ENCODE data around the gene CDC16. TPM values are rescaled to one million over a fixed set of nuclear protein-coding genes. Genes with fewer than 3 reads are reported as not detected.
A peak's percentile ranks its signal among the peaks of the same experiment; 100 is the strongest.
"Not testable (repeated sequence)": the region's sequence is repeated elsewhere in the genome, so short reads cannot be mapped to it uniquely, and the experiment has no call there.

Gene CDC16
- 46.6 and 55.7 TPM in 2 replicates for total RNA-seq (2012; rRNA removed)

DNA sequence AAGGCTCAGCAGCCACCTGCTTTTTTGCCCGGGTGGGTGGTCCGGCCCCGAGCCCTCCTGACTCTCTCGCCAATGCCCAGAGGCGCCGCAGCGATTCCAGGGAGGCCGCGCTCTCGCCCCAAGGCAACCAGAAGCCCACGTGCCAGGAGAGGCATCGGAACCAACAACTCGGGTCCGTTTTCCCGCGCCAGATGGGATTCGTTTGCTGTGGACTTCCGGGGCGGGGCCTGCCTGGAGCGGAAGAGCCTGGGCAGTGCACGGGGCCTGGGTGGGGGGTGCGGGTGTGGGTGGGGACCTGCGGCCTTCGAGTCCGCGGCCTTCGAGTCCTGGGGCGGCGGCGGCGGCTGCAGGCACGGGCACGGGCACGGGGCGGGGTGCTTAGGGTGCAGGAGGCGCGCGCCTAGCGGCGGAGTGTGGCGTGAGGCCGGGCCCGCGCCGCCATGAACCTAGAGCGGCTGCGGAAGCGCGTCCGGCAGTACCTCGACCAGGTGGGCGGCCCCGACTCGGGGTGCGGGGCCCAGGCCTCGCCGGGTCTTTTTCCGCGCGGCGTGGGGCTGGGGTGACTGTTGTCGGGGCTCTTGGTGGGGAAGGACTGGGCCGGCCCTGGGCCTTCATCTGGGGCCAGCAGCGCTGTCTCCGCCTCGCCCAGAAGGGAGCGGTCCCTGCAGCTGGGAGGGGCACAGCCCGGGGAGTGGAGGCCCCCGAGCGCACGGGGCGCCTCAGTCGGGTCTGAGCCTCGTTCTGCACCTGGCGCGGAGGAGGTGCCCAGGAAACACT is at the start of gene CDC16:
TSS of gene CDC16 (plus strand) at position 253 of the 777 bp plus-strand sequence. CDS start at position 441, 188 bp downstream.
- Histone ChIP-seq H3K4me3 (ENCODE audit: low read length) (peak within 1 kb of the TSS; percentile 87), H3K27me3 (ENCODE audit: control insufficient read depth, insufficient read depth, low read length) (peaks cover 7% of the 10 kb centered on the region), H3K4me2 (ENCODE audit: low read length) (peak within 1 kb of the TSS; percentile 96), H3K9ac (ENCODE audit: low read depth, low read length) (peak within 1 kb of the TSS; percentile 93), H3K36me3 (ENCODE audit: insufficient read depth, low read length) (peaks cover 27% of the 10 kb centered on the region), H3K9me3 (replicated peaks; ENCODE audit: low read length) (no peaks in the 10 kb centered on the region), H3K4me1 (ENCODE audit: control insufficient read depth, insufficient read depth, low read length) (peaks cover 5% of the 10 kb centered on the region)

DNA sequence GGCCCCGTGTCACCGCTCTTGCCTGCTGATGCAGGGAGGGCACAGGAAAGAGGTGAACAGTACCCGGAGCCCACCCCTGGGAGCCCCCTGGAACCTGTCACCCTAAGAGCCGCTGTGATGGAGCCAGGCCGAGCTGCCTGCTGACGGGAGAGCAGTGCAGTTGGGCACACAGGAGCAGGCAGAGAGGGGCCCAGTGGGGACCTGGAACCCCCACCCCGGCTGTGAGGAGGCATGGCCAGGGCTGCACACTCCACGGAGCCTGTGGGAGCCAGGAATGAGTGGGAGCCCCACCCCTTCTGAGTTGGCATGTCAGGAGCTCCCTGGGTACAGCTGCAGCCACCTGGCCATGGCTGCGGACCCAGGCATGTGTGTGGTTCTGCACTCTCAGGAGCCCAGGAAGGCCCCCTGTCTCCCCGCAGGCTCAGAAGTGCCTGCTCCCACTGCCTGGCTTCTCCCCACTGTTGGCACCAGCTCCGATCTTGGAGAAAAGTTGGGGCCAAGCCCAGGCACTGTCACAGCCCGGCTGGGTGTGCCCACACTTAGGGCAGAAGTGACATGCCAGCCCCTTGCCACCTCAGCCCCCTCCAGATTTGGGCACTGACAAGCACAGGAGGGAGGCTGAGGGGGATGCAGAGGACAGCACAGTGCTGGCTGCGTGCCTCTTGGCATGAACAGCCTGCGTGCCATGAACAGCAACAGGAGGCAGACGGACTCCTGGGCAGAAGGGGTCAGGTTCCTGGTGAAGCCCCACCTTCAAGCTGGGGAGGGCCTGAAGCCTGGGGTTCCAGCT is 49.3 kb upstream of the CDC16 start:
- Histone ChIP-seq H3K9ac (ENCODE audit: low read depth, low read length) (no peak overlapping the region), H3K9me3 (replicated peaks; ENCODE audit: low read length) (peaks cover 7% of the 10 kb centered on the region), H3K4me1 (ENCODE audit: control insufficient read depth, insufficient read depth, low read length) (no peaks in the 10 kb centered on the region), H3K27me3 (ENCODE audit: control insufficient read depth, insufficient read depth, low read length) (peaks cover 46% of the 10 kb centered on the region), H3K36me3 (ENCODE audit: insufficient read depth, low read length) (no peaks in the 10 kb centered on the region), H3K4me2 (ENCODE audit: low read length) (no peak overlapping the region), H3K4me3 (ENCODE audit: low read length) (no peak overlapping the region)

GRCh38 chr13:114194853-114195252 is 39.8 kb upstream of the CDC16 start:
- Histone ChIP-seq H3K4me2 (ENCODE audit: low read length) (no peak overlapping the region), H3K9ac (ENCODE audit: low read depth, low read length) (no peak overlapping the region), H3K27me3 (ENCODE audit: control insufficient read depth, insufficient read depth, low read length) (peaks cover 53% of the 10 kb centered on the region)

GRCh38 chr13:114196629-114197028 is 38.1 kb upstream of the CDC16 start:
- H3K4me2 ChIP-seq (ENCODE audit: low read length) = no peak overlapping the region
- no peak overlapping the region for H3K9ac ChIP-seq (ENCODE audit: low read depth, low read length)
- H3K36me3 ChIP-seq (ENCODE audit: insufficient read depth, low read length) = no peaks in the 10 kb centered on the region
- H3K27me3 ChIP-seq (ENCODE audit: control insufficient read depth, insufficient read depth, low read length) = peaks cover 64% of the 10 kb centered on the region
- H3K4me3 ChIP-seq (ENCODE audit: low read length) = no peak overlapping the region
- H3K9me3 ChIP-seq (replicated peaks; ENCODE audit: low read length) = no peaks in the 10 kb centered on the region
- H3K4me1 ChIP-seq (ENCODE audit: control insufficient read depth, insufficient read depth, low read length) = peaks cover 9% of the 10 kb centered on the region

More at GRCh38 chr13:114194853-114195252, 39.8 kb upstream of the CDC16 start:
- no peak overlapping the region for H3K4me3 ChIP-seq (ENCODE audit: low read length)
- no peaks in the 10 kb centered on the region for H3K9me3 ChIP-seq (replicated peaks; ENCODE audit: low read length)
- no peaks in the 10 kb centered on the region for H3K36me3 ChIP-seq (ENCODE audit: insufficient read depth, low read length)
- no peaks in the 10 kb centered on the region for H3K4me1 ChIP-seq (ENCODE audit: control insufficient read depth, insufficient read depth, low read length)

DNA sequence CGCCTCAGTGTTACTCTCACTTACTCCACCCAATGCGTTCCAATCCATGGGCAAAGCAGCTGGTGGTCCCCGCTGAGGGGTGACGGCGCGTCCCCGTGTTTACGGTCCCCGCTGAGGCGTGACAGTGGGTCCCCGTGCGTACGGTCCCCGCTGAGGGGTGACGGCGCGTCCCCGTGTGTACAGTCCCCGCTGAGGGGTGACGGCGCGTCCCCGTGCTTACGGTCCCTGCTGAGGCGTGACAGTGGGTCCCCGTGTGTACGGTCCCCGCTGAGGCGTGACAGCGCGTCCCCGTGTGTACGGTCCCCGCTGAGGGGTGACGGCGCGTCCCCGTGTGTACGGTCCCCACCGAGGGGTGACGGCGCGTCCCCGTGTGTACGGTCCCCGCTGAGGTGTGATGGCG is 36.1 kb upstream of the CDC16 start:
- Histone ChIP-seq H3K9ac (ENCODE audit: low read depth, low read length) (no peak overlapping the region), H3K4me2 (ENCODE audit: low read length) (no peak overlapping the region), H3K9me3 (replicated peaks; ENCODE audit: low read length) (no peaks in the 10 kb centered on the region), H3K27me3 (ENCODE audit: control insufficient read depth, insufficient read depth, low read length) (peaks cover 74% of the 10 kb centered on the region), H3K36me3 (ENCODE audit: insufficient read depth, low read length) (no peaks in the 10 kb centered on the region), H3K4me1 (ENCODE audit: control insufficient read depth, insufficient read depth, low read length) (peaks cover 9% of the 10 kb centered on the region), H3K4me3 (ENCODE audit: low read length) (no peak overlapping the region)

DNA sequence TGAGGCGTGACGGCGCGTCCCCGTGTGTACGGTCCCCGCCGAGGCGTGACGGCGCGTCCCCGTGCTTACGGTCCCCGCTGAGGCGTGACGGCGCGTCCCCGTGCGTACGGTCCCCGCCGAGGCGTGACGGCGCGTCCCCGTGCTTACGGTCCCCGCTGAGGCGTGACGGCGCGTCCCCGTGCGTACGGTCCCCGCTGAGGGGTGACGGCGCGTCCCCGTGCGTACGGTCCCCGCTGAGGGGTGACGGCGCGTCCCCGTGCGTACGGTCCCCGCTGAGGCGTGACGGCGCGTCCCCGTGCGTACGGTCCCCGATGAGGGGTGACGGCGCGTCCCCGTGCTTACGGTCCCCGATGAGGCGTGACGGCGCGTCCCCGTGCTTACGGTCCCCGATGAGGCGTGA is 35.2 kb upstream of the CDC16 start:
- not testable (repeated sequence) for H3K36me3 ChIP-seq (ENCODE audit: insufficient read depth, low read length); H3K4me1 ChIP-seq (ENCODE audit: control insufficient read depth, insufficient read depth, low read length); H3K4me2 ChIP-seq (ENCODE audit: low read length); H3K9me3 ChIP-seq (replicated peaks; ENCODE audit: low read length); H3K9ac ChIP-seq (ENCODE audit: low read depth, low read length); H3K4me3 ChIP-seq (ENCODE audit: low read length)
- peaks cover 72% of the 10 kb centered on the region for H3K27me3 ChIP-seq (ENCODE audit: control insufficient read depth, insufficient read depth, low read length)

DNA sequence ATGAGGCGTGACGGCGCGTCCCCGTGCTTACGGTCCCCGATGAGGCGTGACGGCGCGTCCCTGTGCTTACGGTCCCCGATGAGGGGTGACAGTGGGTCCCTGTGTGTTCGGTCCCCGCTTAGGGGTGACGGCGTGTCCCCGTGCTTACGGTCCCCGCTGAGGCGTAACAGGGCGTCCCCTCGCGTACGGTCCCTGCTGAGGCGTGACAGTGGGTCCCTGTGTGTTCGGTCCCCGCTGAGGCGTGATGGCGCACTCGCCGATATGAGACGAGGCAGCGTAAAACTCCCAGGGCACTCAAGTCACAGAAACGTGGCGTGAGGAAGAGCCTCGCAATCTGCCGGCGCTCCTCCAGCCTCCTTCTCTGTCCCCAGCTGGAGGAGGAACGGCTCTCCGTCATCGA is 34.7 kb upstream of the CDC16 start:
- Histone ChIP-seq H3K4me3 (ENCODE audit: low read length) (peak overlapping the region; percentile 59), H3K36me3 (ENCODE audit: insufficient read depth, low read length) (no peaks in the 10 kb centered on the region), H3K4me1 (ENCODE audit: control insufficient read depth, insufficient read depth, low read length) (peaks cover 9% of the 10 kb centered on the region), H3K4me2 (ENCODE audit: low read length) (peak overlapping the region; percentile 35), H3K9ac (ENCODE audit: low read depth, low read length) (no peak overlapping the region), H3K9me3 (replicated peaks; ENCODE audit: low read length) (no peaks in the 10 kb centered on the region), H3K27me3 (ENCODE audit: control insufficient read depth, insufficient read depth, low read length) (peaks cover 68% of the 10 kb centered on the region)

GRCh38 chr13:114200399-114200911 is 34.2 kb upstream of the CDC16 start:
- Histone ChIP-seq H3K27me3 (ENCODE audit: control insufficient read depth, insufficient read depth, low read length) (peaks cover 64% of the 10 kb centered on the region), H3K4me3 (ENCODE audit: low read length) (peak overlapping the region; percentile 59), H3K4me1 (ENCODE audit: control insufficient read depth, insufficient read depth, low read length) (peaks cover 9% of the 10 kb centered on the region), H3K9me3 (replicated peaks; ENCODE audit: low read length) (no peaks in the 10 kb centered on the region), H3K4me2 (ENCODE audit: low read length) (peak overlapping the region; percentile 35), H3K36me3 (ENCODE audit: insufficient read depth, low read length) (no peaks in the 10 kb centered on the region), H3K9ac (ENCODE audit: low read depth, low read length) (no peak overlapping the region)

- H3K9ac ChIP-seq (ENCODE audit: low read depth, low read length) = no peak overlapping the region
- H3K4me3 ChIP-seq (ENCODE audit: low read length) = no peak overlapping the region
- H3K4me1 ChIP-seq (ENCODE audit: control insufficient read depth, insufficient read depth, low read length) = peaks cover 9% of the 10 kb centered on the region
- H3K9me3 ChIP-seq (replicated peaks; ENCODE audit: low read length) = peaks cover 6% of the 10 kb centered on the region
- no peak overlapping the region for H3K4me2 ChIP-seq (ENCODE audit: low read length)
- no peaks in the 10 kb centered on the region for H3K36me3 ChIP-seq (ENCODE audit: insufficient read depth, low read length)
- peaks cover 50% of the 10 kb centered on the region for H3K27me3 ChIP-seq (ENCODE audit: control insufficient read depth, insufficient read depth, low read length)
Observed at GRCh38 chr13:114202581-114202980, 32.1 kb upstream of the CDC16 start.

- H3K4me3 ChIP-seq (ENCODE audit: low read length) = no peak overlapping the region
Observed at GRCh38 chr13:114203536-114203935, 31.2 kb upstream of the CDC16 start.

GRCh38 chr13:114204894-114205293 is 29.8 kb upstream of the CDC16 start:
- Histone ChIP-seq H3K36me3 (ENCODE audit: insufficient read depth, low read length) (no peaks in the 10 kb centered on the region), H3K4me1 (ENCODE audit: control insufficient read depth, insufficient read depth, low read length) (peaks cover 9% of the 10 kb centered on the region), H3K27me3 (ENCODE audit: control insufficient read depth, insufficient read depth, low read length) (peaks cover 48% of the 10 kb centered on the region), H3K9me3 (replicated peaks; ENCODE audit: low read length) (peaks cover 6% of the 10 kb centered on the region), H3K4me2 (ENCODE audit: low read length) (no peak overlapping the region), H3K9ac (ENCODE audit: low read depth, low read length) (no peak overlapping the region), H3K4me3 (ENCODE audit: low read length) (no peak overlapping the region)

More at GRCh38 chr13:114203536-114203935, 31.2 kb upstream of the CDC16 start:
- H3K27me3 ChIP-seq (ENCODE audit: control insufficient read depth, insufficient read depth, low read length) = peaks cover 49% of the 10 kb centered on the region
- H3K4me2 ChIP-seq (ENCODE audit: low read length) = no peak overlapping the region
- no peak overlapping the region for H3K9ac ChIP-seq (ENCODE audit: low read depth, low read length)
- peaks cover 9% of the 10 kb centered on the region for H3K4me1 ChIP-seq (ENCODE audit: control insufficient read depth, insufficient read depth, low read length)
- no peaks in the 10 kb centered on the region for H3K36me3 ChIP-seq (ENCODE audit: insufficient read depth, low read length)
- peaks cover 6% of the 10 kb centered on the region for H3K9me3 ChIP-seq (replicated peaks; ENCODE audit: low read length)

Measured in skeletal muscle satellite cell (primary cell).